Measurements from ENCODE around the gene TBX21.

- no peak for TF ChIP-seq CTCF (IDR thresholded peaks at IDR 0.05 in 8 of 11, conservative IDR thresholded peaks at IDR 0.05 in 3 of 11)
- TF ChIP-seq POLR2A (IDR thresholded peaks at IDR 0.05): no peak
Measured at GRCh38 chr17:47703191-47703591, 29.8 kb upstream of the TBX21 start.

Measured in spleen (tissue), 7 donors.